Right lobe of liver (tissue), 6 donors: ENCODE data around the gene NOS2. TPM values are rescaled to one million over a fixed set of nuclear protein-coding genes. Genes with fewer than 3 reads are reported as not detected.

Experiments
- ATAC-seq, 4 donors: fragments of 200-7000 bp; cut with Tn5 transposase; one replicate each; pipeline ENCODE4 v1.9.1; 2020; ENCODE audit warnings: mild to moderate bottlenecking in 4 of 4, moderate library complexity in 4 of 4
- DNase-seq, 3 donors: peaks; one replicate each; pipeline ENCODE4 v3.0.0-alpha.2; 2020
- H3K27ac ChIP-seq, 3 donors: fragments of 200-600 bp; one replicate each; pipeline ENCODE4 v1.8.0; 2022
- H3K27me3 ChIP-seq, 2 donors: fragments of 200-600 bp; one replicate each; pipeline ENCODE4 v1.8.0; 2022
- H3K36me3 ChIP-seq, 4 donors: fragments of 200-600 bp; sonication (generic) in 1 of 4; one replicate each; pipeline versions ENCODE4 v1.5.1 to v1.8.0; 2017 to 2022; ENCODE audit warnings: control low read depth in 1 of 4
- H3K4me1 ChIP-seq, 4 donors: fragments of 200-600 bp; sonication (generic) in 1 of 4; one replicate each; pipeline versions ENCODE4 v1.5.1 to v1.8.0; 2017 to 2022; ENCODE audit warnings: control low read depth in 1 of 4
- H3K4me3 ChIP-seq, 3 donors: fragments of 200-600 bp; one replicate each; pipeline ENCODE4 v1.8.0; 2022
- H3K9me3 ChIP-seq, 4 donors: fragments of 200-600 bp; sonication (generic) in 1 of 4; one replicate each; pipeline versions ENCODE4 v1.5.1 to v1.8.0; 2017 to 2022; ENCODE audit warnings: control low read depth in 1 of 4
- CTCF ChIP-seq, 4 donors: fragments of 200-600 bp in 3 of 4; fragments of 450-650 bp in 1 of 4; IDR thresholded peaks; one replicate each; pipeline versions ENCODE4 v1.5.1 to v1.8.0; 2016 to 2022; ENCODE audit warnings: antibody characterized with exemption in 4 of 4, mild to moderate bottlenecking in 2 of 4
- POLR2A ChIP-seq: fragments of 450-650 bp; IDR thresholded peaks from one replicate; pipeline ENCODE4 v1.6.1; 2017; ENCODE audit warnings: antibody characterized with exemption, mild to moderate bottlenecking
- WGBS: methylation state at CpG from one replicate; pipeline ENCODE4 v1.1.6; 2018; ENCODE audit warnings: low coverage, low lambda C conversion rate; ENCODE audit not compliant: insufficient coverage; ENCODE audit errors: missing lambda C conversion rate; 5-methylcytosine and 5-hydroxymethylcytosine counted together
- intact Hi-C, 2 donors: fragments of 100-400 bp; cut with DNase I; formaldehyde crosslinking; loops; one replicate each; pipeline versions ENCODE4 v1.11.2 to v1.14.1; 2022
- total RNA-seq, 6 experiments: library from RNA; depleted of rRNA in 2 of 6; stranded (reverse); fragments of >200 nt in 2 of 6; fragmentation: NEBNext Ultra II Directional in 3 of 6; extraction: Animal tissue kit (Norgen Biotek cat#: 25700) in 3 of 6; gene quantifications; one replicate each; pipeline versions ENCODE4 v1.1.0 to v1.2.4, GENCODE V29; 2016 to 2023
- donor health status: DM: no; HTN: yes; CAD: no.
- donor health status: DM: no; HTN: no; CAD: no.
- donor health status: DM: no; HTN: no; CAD: no.
- donor health status: DM: no; HTN: yes; CAD: no.
- donor health status: DM: no; HTN: yes; CAD: no.

The NOS2 gene
- total RNA-seq, 6 experiments from 2014 or later: 0.07 to 0.09 TPM; not detected in 4

DNA sequence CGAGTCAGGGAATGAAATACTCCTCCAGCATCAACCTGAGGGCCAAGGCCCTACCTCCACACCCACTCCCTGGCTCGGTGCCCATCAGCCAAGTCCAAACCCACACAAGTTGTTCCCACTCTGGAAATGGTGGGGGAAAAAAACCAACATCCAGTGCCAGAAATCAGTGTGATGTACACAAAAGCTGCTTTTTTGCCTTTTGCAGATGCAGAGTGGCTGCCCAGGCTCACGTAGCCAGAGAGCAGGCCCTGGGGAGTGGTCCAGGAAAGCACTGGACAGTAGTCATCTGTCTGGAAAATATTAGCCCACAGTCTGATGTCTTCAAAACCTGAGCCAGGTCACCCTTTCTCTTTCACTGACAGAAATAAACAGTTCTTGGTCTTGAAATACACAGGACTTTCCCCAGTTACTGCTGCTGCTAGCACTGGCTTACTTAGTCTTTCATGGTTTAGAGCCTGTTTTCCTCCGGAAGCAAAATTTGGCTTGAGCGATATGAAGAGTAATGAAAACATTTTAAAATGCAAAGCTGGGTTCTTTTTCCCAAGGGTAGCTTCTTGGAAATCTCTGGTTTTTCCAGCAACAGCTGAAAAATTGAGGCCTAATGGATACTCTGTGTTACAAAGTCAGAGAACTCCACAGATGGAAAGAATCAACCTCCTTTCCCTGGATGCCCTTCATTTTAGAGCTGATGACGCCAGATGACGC, 18.2 kb upstream of the NOS2 start:
- H3K4me1 ChIP-seq: no peaks in the 10 kb centered on the region
- WGBS: 59% methylated on average over 4 of the region's 7 CpGs
- no peaks in the 10 kb centered on the region for H3K27me3 ChIP-seq
- peak in 1 of 4 donors; percentile 17 for ATAC-seq
- H3K4me3 ChIP-seq: no peak overlapping the region
- intact Hi-C loops: no loop called here
- TF ChIP-seq CTCF (IDR thresholded peaks at IDR 0.05) (no peak), POLR2A (no peak)
- no peak overlapping the region for H3K27ac ChIP-seq
- H3K9me3 ChIP-seq: no peaks in the 10 kb centered on the region
- no peaks in the 10 kb centered on the region for H3K36me3 ChIP-seq
- no peak for DNase-seq

- Histone ChIP-seq H3K36me3 (no peaks in the 10 kb centered on the region), H3K27me3 (no peaks in the 10 kb centered on the region), H3K9me3 (no peaks in the 10 kb centered on the region), H3K4me1 (no peaks in the 10 kb centered on the region), H3K4me3 (no peak overlapping the region), H3K27ac (no peak overlapping the region)
- DNase-seq: no peak
- intact Hi-C loops: no loop called here
- WGBS: 40% methylated on average over 1 of the region's 1 CpG
- ATAC-seq: peak; percentile 27 to 85 (median 56)
- TF ChIP-seq CTCF (IDR thresholded peaks at IDR 0.05): no peak
- TF ChIP-seq POLR2A: no peak
These were observed 17.4 kb upstream of the NOS2 start for GRCh38 chr17:27817731-27818130.

- no peak overlapping the region for H3K27ac ChIP-seq
- 86% methylated on average over 3 of the region's 3 CpGs for WGBS
- H3K9me3 ChIP-seq: no peaks in the 10 kb centered on the region
- ATAC-seq (no peak), DNase-seq (no peak)
- H3K4me1 ChIP-seq: no peaks in the 10 kb centered on the region
- no peak overlapping the region for H3K4me3 ChIP-seq
- H3K36me3 ChIP-seq: no peaks in the 10 kb centered on the region
- TF ChIP-seq CTCF (IDR thresholded peaks at IDR 0.05) (no peak), POLR2A (no peak)
- no peaks in the 10 kb centered on the region for H3K27me3 ChIP-seq
- intact Hi-C loops: no loop called here
These were observed 16.6 kb upstream of the NOS2 start for GRCh38 chr17:27816946-27817345.

DNA sequence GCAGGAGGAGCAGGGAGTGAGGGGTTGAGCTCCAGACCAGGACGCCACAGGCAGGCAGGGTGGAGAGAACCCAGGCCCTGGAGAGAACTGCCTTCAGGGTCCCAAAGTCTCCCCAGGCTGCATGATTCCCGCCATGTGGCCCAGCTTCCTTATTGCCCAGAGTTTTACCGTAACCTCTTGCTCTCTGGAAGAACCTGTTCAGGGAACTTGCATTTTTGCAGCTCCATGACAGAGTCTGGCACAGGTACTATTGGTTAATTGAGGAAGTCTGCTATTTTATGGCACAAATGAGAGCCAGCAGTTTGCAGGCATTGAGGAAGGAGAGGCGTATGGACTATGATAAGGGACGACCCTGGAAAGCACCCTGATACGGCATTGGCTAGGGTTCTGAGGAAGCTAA, 11.6 kb upstream of the NOS2 start:
- TF ChIP-seq POLR2A (no peak), CTCF (IDR thresholded peaks at IDR 0.05) (no peak)
- Histone ChIP-seq H3K36me3 (no peaks in the 10 kb centered on the region), H3K4me3 (no peak overlapping the region), H3K4me1 (peaks cover 0 to 9% (median 0%) of the 10 kb centered on the region in 4 donors), H3K27ac (no peak overlapping the region), H3K9me3 (no peaks in the 10 kb centered on the region), H3K27me3 (no peaks in the 10 kb centered on the region)
- WGBS: 87% methylated on average over 4 of the region's 6 CpGs
- ATAC-seq: no peak
- no peak for DNase-seq
- intact Hi-C loops: no loop called here
